ENCODE measurements around the gene TAF11L10.
"Not testable (repeated sequence)": the region's sequence is repeated elsewhere in the genome, so short reads cannot be mapped to it uniquely, and the experiment has no call there.

GRCh38 chr5:17610092-17610491 lies 12.5 kb upstream of the TAF11L10 start, which contains the start of gene TAF11L12:
- TF ChIP-seq POLR2AphosphoS5 (IDR thresholded peaks at IDR 0.05; ENCODE audit: insufficient read depth in 1 of 2, low read depth in 1 of 2); CTCF (IDR thresholded peaks at IDR 0.05): not testable (repeated sequence)
